Endothelial cell (in vitro differentiated cells): ENCODE measurements around the gene WT1. TPM values are rescaled to one million over a fixed set of nuclear protein-coding genes. Genes with fewer than 3 reads are reported as not detected.

Experiments used
- DNase-seq: peaks from one replicate; pipeline ENCODE4 v3.0.0; 2021; ENCODE audit warnings: low spot score
- H3K27ac Mint-ChIP-seq: one replicate; pipeline ENCODE4 v1.8.0; 2021; ENCODE audit warnings: mixed read lengths, inconsistent platforms; ENCODE audit not compliant: unreplicated experiment
- H3K27me3 Mint-ChIP-seq: one replicate; pipeline ENCODE4 v1.8.0; 2021; ENCODE audit warnings: mild to moderate bottlenecking, moderate library complexity, mixed read lengths, inconsistent platforms; ENCODE audit not compliant: unreplicated experiment
- H3K36me3 Mint-ChIP-seq: one replicate; pipeline ENCODE4 v1.8.0; 2021; ENCODE audit warnings: mild to moderate bottlenecking, low read depth, mixed read lengths, inconsistent platforms; ENCODE audit not compliant: unreplicated experiment
- H3K4me1 Mint-ChIP-seq: one replicate; pipeline ENCODE4 v1.8.0; 2021; ENCODE audit warnings: mild to moderate bottlenecking, mixed read lengths, inconsistent platforms; ENCODE audit not compliant: unreplicated experiment
- H3K4me3 Mint-ChIP-seq: one replicate; pipeline ENCODE4 v1.8.0; 2021; ENCODE audit warnings: mild to moderate bottlenecking, mixed read lengths, inconsistent platforms; ENCODE audit not compliant: unreplicated experiment
- H3K9me3 Mint-ChIP-seq: one replicate; pipeline ENCODE4 v1.8.0; 2021; ENCODE audit warnings: mixed read lengths, inconsistent platforms; ENCODE audit not compliant: unreplicated experiment
- total RNA-seq: library from RNA; stranded (reverse); fragmentation: NEBNext Ultra II Directional; extraction: Animal tissue kit (Norgen Biotek cat#: 25700); gene quantifications from one replicate; pipeline ENCODE4 v1.2.1, GENCODE V29; 2021; ENCODE audit not compliant: unreplicated experiment
- TF ChIP-seq, protein P1 (sequence below): fragments of 200-600 bp; sonication (generic); IDR thresholded peaks from one replicate; pipeline ENCODE4 v1.5.0; 2021; ENCODE audit warnings: antibody characterized with exemption; ENCODE audit not compliant: unreplicated experiment

WT1 gene
- total RNA-seq, 1 donor from 2014 or later, result not detected

DNA sequence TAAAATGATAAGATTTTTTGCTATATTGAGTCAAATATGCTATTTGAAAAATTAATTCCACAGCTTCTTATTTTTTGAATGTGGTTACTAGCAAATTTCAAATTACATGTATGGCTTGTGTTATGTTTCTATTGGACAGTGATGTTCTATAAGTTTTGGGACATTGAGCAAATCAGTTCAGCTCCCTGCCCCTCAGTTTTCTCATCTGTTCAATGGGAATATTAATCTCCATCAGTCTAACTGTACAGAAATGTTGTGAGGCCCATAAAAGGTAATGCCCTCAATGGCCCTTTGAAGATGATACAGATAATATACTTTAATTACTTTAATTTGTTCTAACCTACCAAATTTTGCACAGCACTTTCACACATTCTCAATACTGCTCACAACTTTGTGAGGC, 15.2 kb downstream of the WT1 start:
- no peak for DNase-seq
- Mint-ChIP-seq H3K36me3 (no peaks in the 10 kb centered on the region), H3K4me3 (no peak overlapping the region), H3K27me3 (peaks cover 6% of the 10 kb centered on the region), H3K4me1 (peaks cover 14% of the 10 kb centered on the region), H3K27ac (no peak overlapping the region), H3K9me3 (no peaks in the 10 kb centered on the region)
- TF ChIP-seq, protein P1, sequence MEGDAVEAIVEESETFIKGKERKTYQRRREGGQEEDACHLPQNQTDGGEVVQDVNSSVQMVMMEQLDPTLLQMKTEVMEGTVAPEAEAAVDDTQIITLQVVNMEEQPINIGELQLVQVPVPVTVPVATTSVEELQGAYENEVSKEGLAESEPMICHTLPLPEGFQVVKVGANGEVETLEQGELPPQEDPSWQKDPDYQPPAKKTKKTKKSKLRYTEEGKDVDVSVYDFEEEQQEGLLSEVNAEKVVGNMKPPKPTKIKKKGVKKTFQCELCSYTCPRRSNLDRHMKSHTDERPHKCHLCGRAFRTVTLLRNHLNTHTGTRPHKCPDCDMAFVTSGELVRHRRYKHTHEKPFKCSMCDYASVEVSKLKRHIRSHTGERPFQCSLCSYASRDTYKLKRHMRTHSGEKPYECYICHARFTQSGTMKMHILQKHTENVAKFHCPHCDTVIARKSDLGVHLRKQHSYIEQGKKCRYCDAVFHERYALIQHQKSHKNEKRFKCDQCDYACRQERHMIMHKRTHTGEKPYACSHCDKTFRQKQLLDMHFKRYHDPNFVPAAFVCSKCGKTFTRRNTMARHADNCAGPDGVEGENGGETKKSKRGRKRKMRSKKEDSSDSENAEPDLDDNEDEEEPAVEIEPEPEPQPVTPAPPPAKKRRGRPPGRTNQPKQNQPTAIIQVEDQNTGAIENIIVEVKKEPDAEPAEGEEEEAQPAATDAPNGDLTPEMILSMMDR, result no peak

GRCh38 chr11:32418836-32419235, 16.5 kb downstream of the WT1 start:
- H3K9me3 Mint-ChIP-seq, result no peaks in the 10 kb centered on the region
- peaks cover 14% of the 10 kb centered on the region for H3K4me1 Mint-ChIP-seq
- peaks cover 4% of the 10 kb centered on the region for H3K27me3 Mint-ChIP-seq
- no peak for DNase-seq
- H3K4me3 Mint-ChIP-seq, result no peak overlapping the region
- no peaks in the 10 kb centered on the region for H3K36me3 Mint-ChIP-seq
- TF ChIP-seq, protein P1, result no peak
- no peak overlapping the region for H3K27ac Mint-ChIP-seq

DNA sequence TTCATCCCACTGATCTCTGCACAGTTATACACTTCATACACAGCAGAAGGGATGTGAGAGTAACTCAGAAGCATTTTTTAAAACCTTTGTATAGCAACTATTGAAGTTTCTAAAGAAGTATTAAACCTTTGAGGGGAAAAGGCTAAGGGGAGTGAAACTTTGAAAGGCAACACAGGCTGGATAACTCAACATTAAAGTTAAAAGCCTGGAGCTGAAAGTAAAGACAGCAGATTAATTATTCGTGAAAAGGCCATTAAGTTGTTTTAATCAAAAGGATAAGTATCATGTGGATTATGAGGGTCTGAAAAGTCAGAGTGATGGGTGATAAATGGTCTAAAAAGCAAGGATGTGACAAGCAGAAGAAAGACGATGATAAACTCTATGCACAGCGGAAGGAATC, 17.5 kb downstream of the WT1 start:
- Mint-ChIP-seq H3K9me3 (no peaks in the 10 kb centered on the region), H3K4me1 (peaks cover 14% of the 10 kb centered on the region), H3K27me3 (peaks cover 6% of the 10 kb centered on the region), H3K27ac (no peak overlapping the region), H3K36me3 (no peaks in the 10 kb centered on the region), H3K4me3 (no peak overlapping the region)
- no peak for DNase-seq
- TF ChIP-seq, protein P1, result no peak

GRCh38 chr11:32416301-32416700, 19.0 kb downstream of the WT1 start:
- DNase-seq, result no peak
- peaks cover 7% of the 10 kb centered on the region for H3K4me1 Mint-ChIP-seq
- no peaks in the 10 kb centered on the region for H3K36me3 Mint-ChIP-seq
- H3K9me3 Mint-ChIP-seq, result no peaks in the 10 kb centered on the region
- peaks cover 6% of the 10 kb centered on the region for H3K27me3 Mint-ChIP-seq
- TF ChIP-seq, protein P1, result no peak
- no peak overlapping the region for H3K4me3 Mint-ChIP-seq
- no peak overlapping the region for H3K27ac Mint-ChIP-seq

DNA sequence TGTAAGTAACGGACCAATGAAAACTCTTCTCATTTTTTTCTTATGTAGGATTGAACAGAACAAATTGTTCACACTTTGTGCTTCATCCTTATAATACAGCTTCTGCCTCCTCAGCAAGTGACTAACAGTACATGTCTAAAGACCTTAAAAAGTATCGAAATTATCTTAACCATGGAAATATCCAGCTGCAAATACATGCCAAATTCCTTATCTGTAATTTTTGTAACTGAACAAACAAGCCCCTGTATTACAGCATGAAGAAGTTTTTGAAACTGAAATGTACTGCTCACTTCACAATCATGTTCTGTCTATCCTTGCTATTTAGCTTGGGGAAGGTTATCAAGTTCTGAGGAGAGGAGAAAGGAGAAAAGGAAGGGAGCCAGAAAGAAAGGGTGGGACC, 20.4 kb downstream of the WT1 start:
- H3K27me3 Mint-ChIP-seq, result peaks cover 6% of the 10 kb centered on the region
- no peaks in the 10 kb centered on the region for H3K9me3 Mint-ChIP-seq
- H3K4me1 Mint-ChIP-seq, result peaks cover 2% of the 10 kb centered on the region
- H3K4me3 Mint-ChIP-seq, result no peak overlapping the region
- H3K36me3 Mint-ChIP-seq, result no peaks in the 10 kb centered on the region
- TF ChIP-seq, protein P1, result no peak
- no peak overlapping the region for H3K27ac Mint-ChIP-seq
- no peak for DNase-seq
